Measurements from ENCODE around the gene ASPG.

The ASPG gene

DNA sequence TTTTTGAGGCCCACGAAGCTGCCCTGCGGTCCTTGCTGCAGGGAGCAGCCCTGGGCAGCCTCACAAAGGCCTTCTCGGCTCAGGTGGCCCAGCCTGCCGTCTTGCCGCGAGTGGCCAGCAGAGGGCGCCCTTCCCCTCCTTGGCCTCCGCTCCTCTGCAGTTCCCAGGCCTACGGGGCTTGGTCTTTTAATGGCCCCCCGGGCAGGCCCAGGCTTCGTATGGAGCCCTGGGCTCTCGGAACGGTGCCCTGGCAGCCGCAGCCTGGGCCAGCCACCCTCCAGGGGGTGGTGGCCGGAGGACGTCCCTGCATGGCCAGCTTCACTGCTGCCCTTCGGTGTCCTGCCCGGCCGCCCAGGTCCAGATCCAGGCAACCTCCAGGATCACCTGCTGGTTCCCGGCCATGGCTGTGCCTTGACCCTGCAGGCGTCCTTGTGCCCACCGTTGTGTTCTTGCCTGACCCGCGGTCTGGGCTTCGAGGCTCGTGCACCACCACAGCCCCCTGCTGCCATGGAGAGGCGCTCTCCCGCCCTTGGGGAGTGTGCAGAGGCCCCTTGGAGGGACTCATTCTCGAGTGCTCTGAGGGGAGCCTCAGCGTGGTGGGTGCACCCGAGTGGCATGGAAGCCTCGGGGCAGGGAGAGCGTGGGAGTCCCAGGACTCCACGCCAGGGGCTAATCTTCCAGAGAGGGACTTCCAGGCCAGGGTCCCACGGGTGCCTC lies 9.4 kb downstream of the ASPG start:
- peak; percentile 66 for DNase-seq

DNA sequence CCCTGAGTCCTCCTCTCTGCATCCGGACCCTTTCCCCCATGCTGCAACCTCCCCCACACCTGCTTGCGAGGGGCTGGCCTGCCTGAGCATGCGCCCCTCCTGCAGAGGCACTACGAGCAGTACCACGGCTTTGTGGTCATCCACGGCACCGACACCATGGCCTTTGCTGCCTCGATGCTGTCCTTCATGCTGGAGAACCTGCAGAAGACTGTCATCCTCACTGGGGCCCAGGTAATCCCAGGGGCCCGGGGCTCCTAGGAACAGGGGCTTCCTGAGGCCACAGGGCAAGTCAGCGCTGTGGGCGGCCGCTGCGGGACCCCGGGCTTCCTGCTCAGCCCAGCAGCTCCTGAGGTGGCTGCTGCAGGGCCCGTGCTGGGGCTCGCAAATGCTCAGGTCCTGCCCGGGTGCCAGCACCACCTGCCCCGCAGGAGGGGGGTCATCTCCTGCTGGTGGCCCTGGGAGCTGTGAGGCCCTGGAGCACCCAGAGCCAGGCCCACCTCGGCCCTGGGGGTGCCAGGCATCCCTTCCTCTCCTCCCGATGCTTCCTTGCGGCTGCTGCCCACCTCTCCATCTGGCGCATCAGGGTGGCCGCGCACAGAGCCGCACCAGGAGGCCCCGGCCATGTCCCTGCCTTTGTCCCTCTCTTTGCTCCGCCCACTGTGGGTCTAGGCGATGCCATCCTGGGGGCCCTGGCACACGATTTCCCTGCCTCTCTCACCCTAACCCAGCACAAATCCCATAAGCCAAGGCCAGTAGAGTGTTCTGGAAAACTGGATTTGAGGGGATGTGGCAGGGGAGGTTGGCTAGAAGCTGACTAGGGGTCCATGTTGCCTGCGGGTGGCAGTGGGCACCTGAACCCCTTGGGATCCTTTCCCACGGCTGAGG lies 10.2 kb downstream of the ASPG start:
- DNase-seq = no peak

DNA sequence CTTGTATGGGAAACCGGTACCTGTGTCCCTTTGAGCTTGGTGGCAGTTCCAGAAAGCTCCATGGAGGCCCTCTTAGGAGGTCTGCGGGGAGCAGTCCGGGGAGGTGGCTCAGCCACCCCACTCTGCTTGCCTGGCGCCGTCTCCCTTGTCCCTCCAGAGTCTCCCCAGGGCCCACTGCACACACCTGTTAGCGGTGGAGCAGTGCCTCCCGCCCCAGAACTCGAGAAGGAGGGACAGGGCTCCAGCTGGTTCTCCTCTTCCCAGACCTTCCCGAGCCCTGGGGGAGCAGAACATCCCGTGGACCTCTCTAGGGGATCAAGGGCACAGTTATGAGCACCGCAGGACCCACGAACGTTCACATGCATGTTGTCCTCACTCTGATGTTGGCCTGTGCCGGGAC lies 10.8 kb downstream of the ASPG start:
- no peak for DNase-seq

DNA sequence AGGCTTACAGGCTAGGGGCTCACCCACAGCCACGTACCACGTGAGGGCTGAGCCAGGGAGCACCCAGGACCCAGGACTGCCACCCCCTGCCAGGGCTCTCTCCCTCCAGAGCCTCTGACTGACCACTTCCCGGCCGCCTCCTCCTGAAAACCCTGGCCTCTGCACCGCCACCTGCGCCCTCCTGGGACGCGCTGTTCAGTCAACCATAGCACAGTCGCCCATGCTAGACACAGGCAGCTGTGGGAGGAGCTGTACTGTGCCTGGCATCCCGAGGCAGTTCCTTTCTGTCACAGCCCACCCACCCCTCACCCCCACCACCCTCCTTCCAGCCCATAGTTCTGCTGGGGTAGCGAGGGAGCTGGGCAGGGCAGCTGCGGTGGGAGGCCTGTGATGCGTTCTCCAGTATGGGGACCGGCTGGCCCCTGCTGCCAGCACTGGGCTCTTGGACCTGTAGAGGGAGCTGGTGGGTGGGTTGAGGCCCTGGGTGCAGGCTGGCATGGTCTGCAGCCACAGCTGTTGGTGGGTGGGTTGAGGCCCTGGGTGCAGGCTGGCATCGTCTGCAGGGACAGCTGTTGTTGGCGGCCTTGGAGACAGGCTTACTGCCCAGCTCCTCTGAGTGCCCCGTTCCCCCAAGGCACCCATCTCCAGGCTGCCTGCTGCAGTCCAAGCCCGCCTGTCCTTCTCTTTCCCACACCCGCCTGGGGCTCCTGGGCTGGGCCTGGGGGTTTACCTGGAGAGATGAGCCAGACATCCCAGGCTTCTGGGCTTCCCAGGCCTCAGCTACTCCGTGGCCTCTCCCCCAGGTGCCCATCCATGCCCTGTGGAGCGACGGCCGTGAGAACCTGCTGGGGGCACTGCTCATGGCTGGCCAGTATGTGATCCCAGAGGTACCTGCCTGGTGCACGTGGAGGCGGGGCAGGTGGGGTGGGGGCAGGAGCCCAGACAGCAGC lies 11.5 kb downstream of the ASPG start:
- peak; percentile 5 for DNase-seq

DNA sequence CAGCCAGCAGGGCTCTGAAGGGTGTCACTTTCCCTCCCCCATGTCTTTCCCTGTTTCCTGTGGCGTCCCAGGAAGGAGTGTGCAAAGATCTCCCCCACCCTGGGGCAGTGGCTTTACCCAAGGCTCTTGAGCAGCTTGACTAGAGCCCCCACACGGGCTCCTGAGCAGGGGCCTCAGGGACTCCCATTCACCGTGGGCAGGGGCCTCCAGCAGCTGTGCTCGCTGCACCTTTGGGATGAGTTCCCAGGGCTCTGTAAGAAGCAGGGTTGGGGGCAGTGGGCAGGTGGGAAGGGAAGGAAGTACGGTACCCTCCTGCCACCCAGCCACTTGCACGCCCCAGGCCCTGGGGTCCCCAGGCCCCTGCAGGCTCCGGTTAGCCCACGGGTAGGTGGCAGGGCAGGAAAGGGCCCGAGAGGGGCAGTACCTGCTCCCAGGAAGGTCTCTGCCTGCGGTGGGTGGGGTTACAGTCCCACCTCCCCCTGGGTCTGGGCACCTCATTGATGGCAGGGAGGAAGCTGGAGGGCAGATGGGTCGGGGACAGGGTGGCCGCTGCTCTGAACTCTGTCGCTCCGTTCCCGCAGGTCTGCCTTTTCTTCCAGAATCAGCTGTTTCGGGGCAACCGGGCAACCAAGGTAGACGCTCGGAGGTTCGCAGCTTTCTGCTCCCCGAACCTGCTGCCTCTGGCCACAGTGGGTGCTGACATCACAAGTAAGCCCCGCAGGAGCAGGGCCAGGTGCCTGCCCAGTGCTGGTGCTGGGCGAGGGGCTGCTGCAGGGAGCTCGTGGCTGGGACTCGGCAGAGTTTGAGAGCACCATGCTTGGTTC lies 13.0 kb downstream of the ASPG start:
- DNase-seq = peak; percentile 27

DNA sequence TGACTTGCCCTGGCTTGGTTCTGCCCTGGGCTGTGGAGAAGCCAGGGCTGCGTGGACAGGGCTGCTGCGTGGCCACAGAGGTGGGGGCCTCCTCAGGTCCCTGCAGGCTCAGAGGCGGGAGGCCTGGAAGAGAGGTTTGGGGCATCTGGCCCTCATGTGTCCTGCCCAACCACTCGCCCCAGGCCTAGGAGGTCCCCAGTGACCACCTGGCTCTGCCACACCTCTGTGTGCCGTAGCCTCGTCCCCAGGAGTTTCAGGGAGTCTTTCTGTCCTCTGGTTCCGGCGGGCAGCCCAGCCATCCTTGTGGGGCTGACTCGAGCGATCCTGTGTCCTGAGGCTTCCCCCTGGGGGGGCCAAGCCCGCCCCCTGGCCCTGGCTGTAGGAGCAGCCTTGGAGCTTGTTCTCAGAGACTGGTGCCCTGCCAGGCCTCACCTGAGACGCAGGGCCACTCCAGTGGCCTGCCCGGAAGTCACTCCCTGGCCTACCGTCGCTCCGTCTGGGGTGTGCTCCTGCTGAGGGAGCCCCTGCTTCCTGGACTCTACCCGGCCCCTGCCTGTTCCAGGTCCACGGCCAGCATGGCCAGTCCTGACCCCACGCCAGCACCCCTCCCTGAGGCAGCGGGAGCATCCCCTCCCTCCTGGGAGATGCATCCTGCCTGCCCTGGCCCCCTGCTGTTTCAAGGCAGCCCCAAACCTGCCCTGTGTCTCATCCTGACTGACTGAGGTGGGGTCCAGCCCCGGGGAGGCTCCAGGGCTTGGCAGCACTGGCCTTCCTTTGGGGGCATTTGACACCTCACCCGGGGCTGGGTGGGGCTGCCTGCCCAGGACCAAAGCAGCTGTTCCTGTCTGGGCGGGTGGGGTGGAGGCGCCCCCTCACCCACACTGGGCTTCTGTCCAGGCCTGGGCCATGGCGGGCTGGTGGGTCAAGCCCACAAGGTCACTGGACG lies 13.9 kb downstream of the ASPG start:
- peak; percentile 26 for DNase-seq

DNA sequence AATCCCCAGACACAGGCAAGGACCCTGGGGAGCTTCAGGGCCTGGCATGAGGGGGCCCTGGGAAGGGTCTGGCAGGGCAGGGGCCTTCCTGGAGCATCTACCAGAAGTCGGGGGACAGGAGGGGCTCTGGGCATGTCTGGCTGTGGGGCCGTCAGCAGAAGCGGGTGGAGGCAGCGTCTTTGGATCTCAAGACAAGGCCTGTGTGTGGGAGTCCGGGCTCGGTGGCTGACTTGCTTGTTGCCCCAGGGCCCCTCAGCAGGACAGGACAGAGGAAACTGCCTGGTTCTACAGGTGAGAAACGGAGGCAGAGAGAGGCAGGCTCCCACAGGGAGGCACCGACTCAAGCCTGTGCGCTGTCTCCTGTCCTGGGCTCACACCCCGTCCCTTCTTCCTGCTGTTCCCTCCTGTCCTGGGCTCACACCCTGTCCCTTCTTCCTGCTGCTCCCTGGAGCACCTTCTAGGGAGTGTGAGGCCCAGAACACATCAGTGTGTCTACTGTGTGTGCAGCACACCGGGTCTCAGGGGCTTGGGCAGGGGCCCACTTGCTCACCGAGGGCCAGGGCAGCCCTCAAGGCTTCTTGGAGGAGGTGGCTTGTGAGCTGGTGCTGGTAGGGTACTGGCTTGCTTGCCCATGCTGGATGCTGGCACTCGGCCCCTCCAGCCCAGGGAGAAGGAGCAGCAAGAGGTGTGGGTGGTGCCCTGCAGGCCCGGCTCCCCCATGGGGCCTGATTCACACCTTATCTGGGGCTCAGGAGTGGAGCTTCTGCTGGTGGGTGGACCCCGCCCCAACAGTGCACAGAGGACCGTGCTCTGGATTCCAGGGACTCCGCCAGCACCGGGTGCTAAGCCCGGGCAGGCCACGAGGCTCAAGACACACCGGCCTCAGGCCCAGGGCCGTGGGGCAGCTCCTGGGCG lies 14.9 kb downstream of the ASPG start:
- peak; percentile 16 for DNase-seq

DNA sequence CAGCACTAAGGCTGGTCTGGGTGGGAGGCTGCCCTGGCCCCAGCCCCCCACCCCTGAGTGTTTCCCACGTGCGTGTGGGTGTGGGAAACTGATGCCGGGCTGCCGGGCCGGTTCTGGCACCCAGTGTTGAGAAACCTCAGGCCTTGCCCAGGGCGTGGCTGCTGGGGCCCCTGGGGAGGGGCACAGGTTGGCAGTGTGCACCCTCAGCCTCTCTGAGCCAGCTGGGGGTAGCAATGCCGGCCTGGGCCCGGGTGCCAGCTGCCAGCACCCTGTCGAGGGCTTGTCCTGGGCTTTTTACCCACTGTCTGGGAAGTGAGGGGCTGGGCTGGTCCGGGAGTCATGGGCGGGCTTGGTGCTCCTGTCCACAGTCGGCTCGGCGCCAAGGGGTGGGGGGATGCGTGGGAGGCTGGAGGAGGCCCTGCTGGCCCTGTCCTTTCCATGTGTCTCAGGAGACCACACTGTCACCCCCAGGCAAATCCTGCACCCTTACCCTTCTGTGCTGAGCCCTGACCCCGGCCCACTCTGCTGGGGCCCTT lies 15.7 kb downstream of the ASPG start:
- peak; percentile 20 for DNase-seq

DNA sequence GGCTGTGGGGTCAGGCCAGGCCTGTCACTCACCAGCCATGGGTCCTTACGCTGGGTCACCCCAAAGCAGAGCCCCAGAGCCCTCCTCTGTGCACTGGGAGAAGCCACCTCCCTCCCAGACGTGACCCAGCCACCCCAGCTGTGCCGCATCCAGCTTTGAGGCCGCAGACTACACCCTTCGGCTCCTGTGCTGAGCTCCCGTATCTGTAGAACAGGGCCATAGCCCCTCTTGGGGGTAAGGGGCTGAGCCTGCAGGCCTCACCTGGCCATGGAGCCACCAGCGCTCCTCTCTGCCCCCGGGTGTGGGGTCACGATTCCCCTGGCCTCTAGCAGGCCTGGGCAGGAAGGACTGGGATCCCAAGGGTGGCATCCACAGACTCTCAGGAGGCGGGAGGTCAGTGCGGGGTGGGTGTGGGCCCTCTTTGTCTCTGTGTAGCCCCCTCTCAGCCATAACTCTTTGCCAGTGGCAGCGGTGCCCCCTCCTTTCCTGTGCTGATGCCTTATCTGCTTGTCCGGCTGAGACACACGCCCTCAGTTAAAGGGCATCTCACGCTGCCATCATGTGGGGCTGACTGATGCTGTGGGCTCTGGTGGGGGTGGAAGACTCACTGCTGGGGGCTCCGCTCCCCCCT lies 16.3 kb downstream of the ASPG start:
- peak; percentile 22 for DNase-seq

DNA sequence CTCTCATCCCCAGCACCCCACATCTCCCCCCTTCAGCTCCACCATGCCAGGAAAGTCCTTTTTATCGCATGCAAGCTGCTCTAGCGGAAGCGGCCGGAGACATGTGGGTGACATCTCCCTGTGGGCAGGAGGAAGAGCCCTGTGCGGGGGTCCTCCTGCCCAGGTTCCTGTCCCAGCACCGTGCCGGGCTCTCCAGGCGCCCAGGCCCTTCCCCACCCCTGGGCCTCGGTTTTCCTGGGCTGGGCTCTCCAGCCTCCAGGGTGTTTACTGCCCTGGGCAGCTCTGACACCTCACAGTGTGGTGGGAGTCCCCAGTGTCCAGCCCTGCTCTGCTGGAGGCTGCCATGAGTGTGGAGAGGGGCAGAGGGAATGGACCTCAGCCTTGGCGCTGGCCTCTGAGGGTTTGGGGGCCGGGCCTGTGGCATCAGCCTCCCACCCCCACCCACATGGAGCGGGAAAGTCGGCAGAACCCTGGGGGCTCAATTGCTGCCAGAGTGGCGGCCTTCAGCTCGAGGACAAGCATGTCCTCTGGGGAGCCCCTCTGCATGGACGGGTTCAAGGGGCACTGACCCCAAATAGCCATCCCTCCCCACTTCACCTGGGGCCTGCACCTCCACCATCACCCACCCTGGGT lies 16.9 kb downstream of the ASPG start:
- DNase-seq = peak; percentile 29

DNA sequence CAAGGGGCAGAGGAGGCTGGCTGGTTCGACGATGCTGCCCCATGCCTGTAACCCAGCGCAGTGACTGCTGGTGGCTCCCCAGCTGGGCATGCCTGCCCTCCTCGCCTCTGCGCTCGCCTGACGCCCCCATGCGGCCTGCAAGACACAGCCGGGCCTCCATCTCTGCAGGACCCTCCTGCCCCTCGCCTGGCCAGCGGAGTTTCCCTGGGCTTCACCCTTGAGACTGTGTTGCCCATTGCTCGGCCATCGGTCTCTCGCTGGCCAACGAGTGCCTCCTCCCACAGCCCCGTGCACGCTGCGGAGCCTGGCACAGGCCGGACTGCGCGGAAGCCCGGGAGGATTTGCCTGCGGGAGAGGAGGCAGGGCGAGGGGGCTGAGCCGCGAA lies 17.6 kb downstream of the ASPG start:
- peak; percentile 8 for DNase-seq

DNA sequence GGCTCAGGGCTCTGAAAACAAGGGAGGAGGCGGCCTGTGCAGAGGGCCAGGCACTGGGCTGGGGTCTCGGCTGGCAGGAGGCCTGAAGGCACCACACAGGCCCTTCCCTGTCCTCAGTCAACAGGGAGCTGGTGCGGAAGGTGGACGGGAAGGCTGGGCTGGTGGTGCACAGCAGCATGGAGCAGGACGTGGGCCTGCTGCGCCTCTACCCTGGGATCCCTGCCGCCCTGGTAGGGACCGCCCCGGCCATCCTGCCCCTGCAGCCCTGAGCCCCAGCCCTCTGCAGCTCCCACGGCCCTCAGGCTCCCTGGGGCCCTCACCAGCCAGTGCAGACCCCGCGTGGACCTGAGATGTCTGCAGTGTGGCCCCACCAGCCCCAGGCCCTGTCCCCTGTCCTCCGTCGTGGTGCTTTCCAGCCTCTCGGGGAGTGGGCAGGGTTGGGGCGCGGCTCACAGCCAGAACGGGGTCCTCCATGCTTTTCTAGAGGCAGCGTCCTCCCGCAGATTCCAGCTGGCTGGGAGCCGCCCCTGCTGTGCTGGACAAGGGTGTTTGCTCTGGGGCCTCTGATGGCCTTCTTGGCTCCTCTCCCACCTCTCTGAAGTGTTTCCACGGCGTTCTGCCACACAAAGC lies 18.1 kb downstream of the ASPG start:
- peak; percentile 22 for DNase-seq

DNA sequence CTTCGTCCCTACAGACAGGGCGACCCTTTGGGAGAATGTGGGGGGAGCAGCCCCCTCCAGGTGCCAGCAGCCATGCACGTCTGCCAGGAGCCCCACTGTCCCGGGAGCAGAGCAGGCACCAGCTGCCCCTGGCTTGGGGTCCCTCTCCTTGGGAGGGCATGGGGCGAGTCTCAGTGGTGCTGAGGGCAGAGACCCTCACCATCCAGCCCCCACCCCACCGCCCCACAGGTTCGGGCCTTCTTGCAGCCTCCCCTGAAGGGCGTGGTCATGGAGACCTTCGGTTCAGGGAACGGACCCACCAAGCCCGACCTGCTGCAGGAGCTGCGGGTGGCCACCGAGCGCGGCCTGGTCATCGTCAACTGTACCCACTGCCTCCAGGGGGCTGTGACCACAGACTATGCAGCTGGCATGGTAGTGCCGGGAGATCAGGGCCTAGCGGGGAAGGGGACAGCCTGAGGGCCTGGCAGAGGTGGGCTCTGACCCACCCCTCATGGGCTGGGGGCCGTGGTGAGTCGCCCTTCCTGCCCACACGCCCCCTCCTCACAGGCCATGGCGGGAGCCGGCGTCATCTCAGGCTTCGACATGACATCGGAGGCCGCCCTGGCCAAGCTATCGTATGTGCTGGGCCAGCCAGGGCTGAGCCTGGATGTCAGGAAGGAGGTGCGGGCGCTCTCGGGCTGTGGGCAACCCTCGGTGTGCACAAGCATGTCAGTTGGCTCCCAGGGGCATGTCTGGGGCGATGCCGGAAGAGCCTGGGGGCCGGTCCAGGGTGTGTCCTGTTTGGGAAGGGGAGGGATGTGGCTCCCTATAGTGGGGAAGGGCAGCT lies 18.8 kb downstream of the ASPG start:
- DNase-seq = peak; percentile 24

DNA sequence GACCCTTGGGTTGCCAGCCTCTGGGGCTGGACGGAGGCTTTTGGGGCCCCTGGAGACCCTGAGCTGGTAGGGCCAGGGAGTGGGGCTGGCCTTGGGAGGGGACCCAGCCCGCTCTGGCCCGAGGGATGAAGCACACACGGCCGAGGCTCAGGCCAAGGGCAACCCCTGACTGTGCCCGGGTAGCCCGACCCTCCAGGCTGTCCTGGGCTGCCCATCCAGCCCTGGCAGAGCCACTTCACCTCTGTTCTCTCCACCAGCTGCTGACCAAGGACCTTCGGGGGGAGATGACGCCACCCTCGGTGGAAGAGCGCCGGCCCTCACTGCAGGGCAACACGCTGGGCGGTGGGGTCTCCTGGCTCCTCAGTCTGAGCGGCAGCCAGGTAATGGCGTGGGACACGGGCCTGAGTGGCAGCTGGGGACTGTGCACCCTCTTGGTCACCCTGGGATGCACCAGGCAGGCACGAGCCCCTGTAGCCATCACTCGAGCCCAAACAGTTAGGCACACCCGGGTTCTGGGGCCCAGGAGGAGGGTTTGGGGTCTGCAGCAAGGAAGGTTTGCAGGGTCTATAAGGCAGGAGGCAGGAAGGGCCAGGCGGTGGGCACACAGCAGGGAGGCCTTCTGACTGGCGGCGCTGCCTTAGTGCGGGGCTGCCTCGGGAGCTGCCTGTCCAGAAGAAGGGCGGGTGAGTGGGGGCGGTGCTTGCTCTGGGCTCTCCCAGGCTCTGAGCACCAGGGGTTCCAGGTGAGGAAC lies 19.7 kb downstream of the ASPG start:
- DNase-seq = peak; percentile 21

DNA sequence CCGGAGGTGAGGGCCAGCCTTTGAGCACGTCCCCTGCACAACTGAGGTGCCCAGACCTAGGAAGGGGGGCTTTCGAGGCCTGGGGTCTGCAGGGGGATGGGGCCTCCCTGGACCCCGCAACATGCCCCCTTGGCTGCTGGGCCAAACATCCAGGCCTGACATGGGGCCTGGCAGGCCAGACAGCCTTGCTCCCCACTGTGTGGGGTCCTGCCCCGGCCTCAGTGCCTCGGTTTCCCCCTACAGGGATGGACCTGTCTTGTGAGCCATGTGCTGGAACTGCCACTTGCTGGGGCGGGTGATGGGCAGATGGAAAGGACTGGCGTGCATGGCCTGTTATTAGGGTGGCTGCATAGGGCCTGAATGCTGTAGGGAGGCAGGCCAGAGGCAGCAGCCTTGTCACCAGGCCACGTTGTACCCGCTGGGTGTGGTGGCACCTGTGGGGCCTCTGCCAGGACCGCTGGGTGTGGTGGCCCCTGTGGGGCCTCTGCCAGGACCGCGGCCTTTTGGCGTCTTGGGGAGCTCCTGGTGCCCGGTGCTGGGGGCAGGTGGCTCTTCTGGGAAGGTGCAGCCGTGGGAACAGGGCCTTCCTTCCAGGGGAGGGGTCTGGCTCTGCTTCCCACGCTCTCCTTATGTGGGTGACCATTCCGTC lies 20.4 kb downstream of the ASPG start:
- peak; percentile 20 for DNase-seq

All from left hindlimb (tissue), 1 donor.